KOPT-K1 (cell line): ENCODE data around the gene TNFSF9.

Experiments
- H3K27ac ChIP-seq: fragments of 200-600 bp; sonication (generic); 2 replicates; pipeline ENCODE4 v1.5.1; 2016; ENCODE audit warnings: antibody characterized with exemption, mild to moderate bottlenecking, low read depth, low read length; ENCODE audit not compliant: poor library complexity, severe bottlenecking
- H3K36me3 ChIP-seq: fragments of 200-600 bp; sonication (generic); 2 replicates; pipeline ENCODE4 v1.5.1; 2017; ENCODE audit warnings: antibody characterized with exemption, mild to moderate bottlenecking, low read length, moderate library complexity; ENCODE audit not compliant: insufficient read depth
- H3K9me3 ChIP-seq: fragments of 200-600 bp; sonication (generic); 2 replicates; pipeline ENCODE4 v1.5.1; 2017; ENCODE audit warnings: antibody characterized with exemption, low read length, mild to moderate bottlenecking; ENCODE audit not compliant: insufficient read depth, poor library complexity, severe bottlenecking

TNFSF9 gene

GRCh38 chr19:6518145-6518911 is 12.5 kb upstream of the TNFSF9 start:
- H3K9me3 ChIP-seq, result no peaks in the 10 kb centered on the region
- H3K36me3 ChIP-seq, result no peaks in the 10 kb centered on the region
- peak overlapping the region; percentile 6 for H3K27ac ChIP-seq

GRCh38 chr19:6519289-6519688 is 11.5 kb upstream of the TNFSF9 start:
- Histone ChIP-seq H3K27ac (no peak overlapping the region), H3K9me3 (no peaks in the 10 kb centered on the region), H3K36me3 (no peaks in the 10 kb centered on the region)

GRCh38 chr19:6521718-6522646 is 8.8 kb upstream of the TNFSF9 start:
- Histone ChIP-seq H3K9me3 (no peaks in the 10 kb centered on the region), H3K27ac (peak overlapping the region; percentile 11), H3K36me3 (no peaks in the 10 kb centered on the region)

- peak overlapping the region; percentile 11 for H3K27ac ChIP-seq
These were observed 8.1 kb upstream of the TNFSF9 start for GRCh38 chr19:6522712-6523111.

GRCh38 chr19:6524311-6524710 is 6.5 kb upstream of the TNFSF9 start:
- H3K36me3 ChIP-seq, result no peaks in the 10 kb centered on the region
- H3K27ac ChIP-seq, result no peak overlapping the region
- H3K9me3 ChIP-seq, result no peaks in the 10 kb centered on the region

More at GRCh38 chr19:6522712-6523111, 8.1 kb upstream of the TNFSF9 start:
- Histone ChIP-seq H3K9me3 (no peaks in the 10 kb centered on the region), H3K36me3 (no peaks in the 10 kb centered on the region)

GRCh38 chr19:6527893-6528543 is 2.8 kb upstream of the TNFSF9 start:
- Histone ChIP-seq H3K36me3 (no peaks in the 10 kb centered on the region), H3K9me3 (no peaks in the 10 kb centered on the region), H3K27ac (no peak overlapping the region)

- no peak overlapping the region for H3K27ac ChIP-seq
- no peaks in the 10 kb centered on the region for H3K9me3 ChIP-seq
These were observed 2.2 kb upstream of the TNFSF9 start for GRCh38 chr19:6528544-6529121.

GRCh38 chr19:6529351-6529750 is 1.5 kb upstream of the TNFSF9 start:
- no peaks in the 10 kb centered on the region for H3K9me3 ChIP-seq
- no peak overlapping the region for H3K27ac ChIP-seq
- H3K36me3 ChIP-seq, result no peaks in the 10 kb centered on the region

More at GRCh38 chr19:6528544-6529121, 2.2 kb upstream of the TNFSF9 start:
- no peaks in the 10 kb centered on the region for H3K36me3 ChIP-seq

- H3K27ac ChIP-seq, result no peak overlapping the region
- H3K36me3 ChIP-seq, result no peaks in the 10 kb centered on the region
- no peaks in the 10 kb centered on the region for H3K9me3 ChIP-seq
These were observed 865 bp upstream of the TNFSF9 start for GRCh38 chr19:6529937-6530385.

- Histone ChIP-seq H3K27ac (peak overlapping the region; percentile 32), H3K36me3 (no peaks in the 10 kb centered on the region)
These were observed 533 bp downstream of the TNFSF9 start for GRCh38 chr19:6531163-6531955.

GRCh38 chr19:6531956-6532243 is 1.1 kb downstream of the TNFSF9 start:
- Histone ChIP-seq H3K36me3 (no peaks in the 10 kb centered on the region), H3K27ac (no peak overlapping the region), H3K9me3 (no peaks in the 10 kb centered on the region)

More at GRCh38 chr19:6531163-6531955, 533 bp downstream of the TNFSF9 start:
- no peaks in the 10 kb centered on the region for H3K9me3 ChIP-seq

GRCh38 chr19:6532244-6532999 is 1.6 kb downstream of the TNFSF9 start:
- Histone ChIP-seq H3K27ac (no peak overlapping the region), H3K9me3 (no peaks in the 10 kb centered on the region), H3K36me3 (no peaks in the 10 kb centered on the region)

- Histone ChIP-seq H3K36me3 (no peaks in the 10 kb centered on the region), H3K27ac (no peak overlapping the region)
These were observed 2.1 kb downstream of the TNFSF9 start for GRCh38 chr19:6533000-6533328.

More at GRCh38 chr19:6533000-6533328, 2.1 kb downstream of the TNFSF9 start:
- no peaks in the 10 kb centered on the region for H3K9me3 ChIP-seq
